Measurements from ENCODE around the gene RNPEPL1.
A peak's percentile ranks its signal among the peaks of the same experiment; 100 is the strongest.

Gene RNPEPL1

GRCh38 chr2:240623531-240624010, 55.3 kb downstream of the RNPEPL1 start:
- DNase-seq (ENCODE audit: extremely low read depth in 1 of 2, low read depth in 1 of 2) = no peak

DNA sequence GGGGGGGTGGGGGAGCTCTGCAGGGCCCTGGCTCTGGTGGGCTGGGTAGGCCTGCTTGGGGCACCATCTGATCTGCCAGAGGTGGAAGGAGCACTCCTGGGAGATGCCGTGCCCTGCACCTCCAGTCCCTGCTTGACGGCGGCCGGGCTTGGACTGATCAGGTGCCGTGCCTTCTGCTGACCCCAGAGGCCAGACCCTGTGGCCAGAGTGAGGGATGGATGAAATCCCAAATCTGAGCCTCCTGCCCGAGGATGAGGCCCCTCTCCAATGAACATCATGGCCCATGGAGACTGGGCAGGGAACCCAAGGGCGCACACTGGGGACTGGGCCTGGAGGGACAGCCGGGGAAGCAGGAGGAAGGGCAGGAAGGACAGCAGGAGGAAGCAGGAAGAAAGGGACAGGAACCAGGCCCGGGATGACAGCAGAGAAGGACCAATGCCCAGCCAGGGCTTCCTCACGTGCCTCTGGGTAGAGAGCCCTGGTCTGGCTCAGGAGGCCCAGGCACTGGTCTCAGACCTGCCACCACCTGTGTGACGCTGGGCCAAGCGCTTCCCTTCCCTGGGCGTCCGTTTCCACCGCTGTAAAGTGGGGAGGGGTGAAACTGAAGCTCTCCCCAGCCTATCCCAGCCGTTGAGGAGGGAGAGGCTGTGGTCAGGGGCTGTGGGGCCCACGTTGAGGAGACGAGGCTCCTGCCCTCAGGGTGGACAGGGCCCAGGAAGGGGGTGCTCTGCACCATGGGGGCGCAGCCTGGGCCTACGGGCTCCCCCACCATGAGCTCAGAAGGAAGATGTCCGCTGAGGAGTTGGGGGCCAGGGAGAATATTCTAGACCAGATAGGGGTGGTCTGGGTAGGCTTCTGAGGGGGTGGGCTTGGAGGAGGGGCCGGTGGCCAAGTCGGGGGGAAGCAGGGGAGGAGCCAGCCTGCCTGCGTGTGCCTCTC, 56.0 kb downstream of the RNPEPL1 start:
- no peak for DNase-seq (ENCODE audit: extremely low read depth in 1 of 2, low read depth in 1 of 2)

- peak; percentile 76 to 89 for DNase-seq (ENCODE audit: extremely low read depth in 1 of 2, low read depth in 1 of 2)
These were observed 56.8 kb downstream of the RNPEPL1 start, which contains the start of gene GPR35 for GRCh38 chr2:240624950-240625621. Gene GPR35 (plus strand): TSS chr2:240625480. CDS start chr2:240629953, 4,473 bp downstream.

DNA sequence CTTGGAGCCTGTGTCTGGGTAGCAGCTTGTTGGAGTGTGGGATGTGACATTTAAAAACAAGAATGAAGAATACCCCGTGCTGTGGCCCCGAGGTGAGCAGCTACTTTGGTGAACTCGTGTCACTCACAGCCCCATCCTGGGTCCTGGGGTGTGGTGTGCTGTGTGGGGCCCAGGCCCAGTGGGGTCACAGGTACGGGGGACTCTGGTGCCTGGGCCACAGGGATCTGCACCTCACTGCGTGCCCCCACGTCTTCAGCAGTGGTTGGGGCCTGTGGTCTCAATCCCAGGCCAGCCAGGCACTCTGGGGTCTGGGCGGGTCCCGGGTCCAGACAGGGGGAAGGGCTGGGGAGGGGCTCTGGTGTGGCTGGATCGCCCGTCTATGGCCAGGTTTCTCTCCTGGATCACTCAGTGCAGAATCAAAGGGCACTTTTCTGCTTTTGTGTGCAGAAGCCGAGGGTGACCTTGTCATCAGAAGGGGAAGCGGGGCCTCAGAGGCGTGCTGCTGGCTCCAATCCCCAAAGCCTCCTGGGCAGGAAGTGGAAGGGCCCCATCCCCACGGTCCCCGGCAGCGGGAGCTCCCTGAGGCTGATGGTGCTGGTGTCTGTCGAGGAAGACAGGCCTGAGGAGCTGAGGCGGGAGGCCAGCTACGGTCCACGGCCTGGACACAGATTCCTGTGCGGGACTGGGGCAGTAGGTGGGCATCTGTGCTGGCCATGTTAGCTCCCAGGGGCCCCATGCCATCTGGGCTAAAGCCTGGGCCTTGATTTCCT, 58.4 kb downstream of the RNPEPL1 start:
- no peak for DNase-seq (ENCODE audit: extremely low read depth in 1 of 2, low read depth in 1 of 2)

DNA sequence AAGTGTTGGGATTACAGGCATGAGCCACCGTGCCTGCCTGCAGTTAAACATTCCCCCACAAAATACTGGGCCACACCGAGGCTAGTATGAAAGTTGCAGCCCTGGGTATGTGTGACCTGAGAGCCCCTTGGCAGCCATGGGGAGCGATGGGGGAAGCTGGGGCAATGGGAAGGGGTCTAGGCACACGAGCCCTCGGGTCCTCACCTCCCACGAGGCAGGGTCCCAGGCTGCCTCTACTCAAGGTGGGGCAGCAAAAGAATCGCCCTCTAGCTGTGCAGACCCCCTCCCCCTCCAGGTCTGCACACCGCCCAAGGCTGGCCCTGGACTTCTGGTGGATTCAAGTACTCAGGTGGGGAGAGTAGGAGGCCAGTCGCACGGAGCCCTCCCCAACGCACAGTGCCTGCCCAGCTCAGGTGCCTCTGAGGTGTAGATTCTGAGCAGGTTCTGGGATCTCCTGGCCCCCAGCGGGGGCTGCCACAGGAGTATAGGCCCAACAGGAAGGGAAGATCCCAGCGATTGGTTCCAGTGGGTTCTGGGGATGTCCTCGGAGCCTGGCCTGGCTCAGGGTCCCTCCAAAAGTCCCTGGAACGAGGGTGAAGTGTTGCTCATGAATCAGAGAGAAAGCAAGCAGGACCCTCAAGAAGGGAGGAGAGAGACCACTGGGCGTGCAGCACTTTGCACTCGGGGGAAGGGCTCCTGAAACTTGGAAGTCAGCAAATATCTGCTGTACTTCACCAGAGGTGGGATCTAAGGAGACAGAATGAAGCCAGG, 59.6 kb downstream of the RNPEPL1 start:
- DNase-seq (ENCODE audit: extremely low read depth in 1 of 2, low read depth in 1 of 2) = no peak

GRCh38 chr2:240628507-240628807, 60.2 kb downstream of the RNPEPL1 start:
- DNase-seq (ENCODE audit: extremely low read depth in 1 of 2, low read depth in 1 of 2) = no peak

DNA sequence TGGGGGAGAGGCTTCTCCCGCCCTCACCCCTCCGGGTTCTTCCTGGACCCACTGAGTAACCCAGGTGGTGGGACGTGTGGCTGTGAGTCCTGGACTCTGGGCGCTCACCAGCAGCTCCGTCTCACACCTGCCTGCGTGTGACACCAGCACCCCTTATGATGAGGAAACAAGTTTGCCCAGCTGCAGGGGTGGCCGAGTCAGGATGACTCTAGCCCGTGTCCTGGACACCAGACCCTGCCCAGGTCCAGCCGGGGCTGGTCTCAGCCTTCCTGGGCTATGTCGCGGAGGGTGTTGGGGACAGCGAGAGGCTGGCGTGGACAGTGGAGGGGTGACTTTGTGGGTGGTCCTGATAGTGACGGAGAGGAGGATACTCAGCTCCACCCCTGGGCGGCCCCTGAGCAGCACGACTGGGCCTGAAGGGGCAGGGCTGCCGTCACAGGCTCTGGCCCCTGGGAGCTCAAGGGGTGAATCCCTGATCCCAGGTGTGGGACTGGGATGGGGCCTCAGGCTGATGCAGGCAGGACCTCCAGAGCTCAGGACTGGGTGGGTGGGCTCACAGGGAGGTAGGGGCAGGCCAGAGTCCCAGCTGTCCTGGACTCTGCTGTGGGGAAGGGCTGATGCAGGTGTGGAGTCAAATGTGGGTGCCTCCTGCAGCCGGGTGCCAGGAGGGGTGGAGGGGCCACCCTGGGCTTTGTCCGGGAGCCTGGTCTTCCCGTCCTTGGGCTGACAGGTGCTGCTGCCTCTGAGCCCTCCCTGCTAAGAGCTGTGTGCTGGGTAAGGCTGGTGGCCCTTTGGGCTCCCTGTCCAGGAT, 60.7 kb downstream of the RNPEPL1 start:
- no peak for DNase-seq (ENCODE audit: extremely low read depth in 1 of 2, low read depth in 1 of 2)

DNA sequence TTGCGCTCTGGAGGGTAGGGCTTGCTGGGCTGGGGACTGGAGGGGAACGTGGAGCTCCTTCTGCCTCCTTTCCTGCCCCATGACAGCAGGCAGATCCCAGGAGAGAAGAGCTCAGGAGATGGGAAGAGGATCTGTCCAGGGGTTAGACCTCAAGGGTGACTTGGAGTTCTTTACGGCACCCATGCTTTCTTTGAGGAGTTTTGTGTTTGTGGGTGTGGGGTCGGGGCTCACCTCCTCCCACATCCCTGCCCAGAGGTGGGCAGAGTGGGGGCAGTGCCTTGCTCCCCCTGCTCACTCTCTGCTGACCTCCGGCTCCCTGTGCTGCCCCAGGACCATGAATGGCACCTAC, 61.3 kb downstream of the RNPEPL1 start:
- no peak for DNase-seq (ENCODE audit: extremely low read depth in 1 of 2, low read depth in 1 of 2)

DNA sequence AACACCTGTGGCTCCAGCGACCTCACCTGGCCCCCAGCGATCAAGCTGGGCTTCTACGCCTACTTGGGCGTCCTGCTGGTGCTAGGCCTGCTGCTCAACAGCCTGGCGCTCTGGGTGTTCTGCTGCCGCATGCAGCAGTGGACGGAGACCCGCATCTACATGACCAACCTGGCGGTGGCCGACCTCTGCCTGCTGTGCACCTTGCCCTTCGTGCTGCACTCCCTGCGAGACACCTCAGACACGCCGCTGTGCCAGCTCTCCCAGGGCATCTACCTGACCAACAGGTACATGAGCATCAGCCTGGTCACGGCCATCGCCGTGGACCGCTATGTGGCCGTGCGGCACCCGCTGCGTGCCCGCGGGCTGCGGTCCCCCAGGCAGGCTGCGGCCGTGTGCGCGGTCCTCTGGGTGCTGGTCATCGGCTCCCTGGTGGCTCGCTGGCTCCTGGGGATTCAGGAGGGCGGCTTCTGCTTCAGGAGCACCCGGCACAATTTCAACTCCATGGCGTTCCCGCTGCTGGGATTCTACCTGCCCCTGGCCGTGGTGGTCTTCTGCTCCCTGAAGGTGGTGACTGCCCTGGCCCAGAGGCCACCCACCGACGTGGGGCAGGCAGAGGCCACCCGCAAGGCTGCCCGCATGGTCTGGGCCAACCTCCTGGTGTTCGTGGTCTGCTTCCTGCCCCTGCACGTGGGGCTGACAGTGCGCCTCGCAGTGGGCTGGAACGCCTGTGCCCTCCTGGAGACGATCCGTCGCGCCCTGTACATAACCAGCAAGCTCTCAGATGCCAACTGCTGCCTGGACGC, 61.9 kb downstream of the RNPEPL1 start:
- no peak for DNase-seq (ENCODE audit: extremely low read depth in 1 of 2, low read depth in 1 of 2)
